Activated B cell treated with CpG ODN at 0.5 μM for 24 hours (primary cell): ENCODE data around the gene COPS4. TPM values are rescaled to one million over a fixed set of nuclear protein-coding genes. Genes with fewer than 3 reads are reported as not detected.
"Not testable (repeated sequence)": the region's sequence is repeated elsewhere in the genome, so short reads cannot be mapped to it uniquely, and the experiment has no call there.

Experiments
- ATAC-seq: fragments of 200-7000 bp; cut with Tn5 transposase; one replicate; pipeline ENCODE4 v1.10.0; 2021; ENCODE audit warnings: low read depth, mild to moderate bottlenecking, moderate library complexity
- CTCF ChIA-PET: fragments of 350-600 bp; sonication (Branson Sonifier 250); formaldehyde crosslinking; loops from one replicate; lab custom pipeline; 2021; ENCODE audit warnings: antibody characterized with exemption; lab: Charles Lee
- POLR2A ChIA-PET: fragments of 350-600 bp; sonication (Branson Sonifier 250); formaldehyde crosslinking; loops from one replicate; lab custom pipeline; 2021; ENCODE audit warnings: antibody characterized with exemption; lab: Charles Lee
- DNase-seq: peaks from one replicate; pipeline ENCODE4 v3.0.0; 2022
- H3K27ac Mint-ChIP-seq: one replicate; pipeline ENCODE4 v1.8.0; 2020; ENCODE audit warnings: mixed read lengths
- H3K27me3 Mint-ChIP-seq: one replicate; pipeline ENCODE4 v1.8.0; 2021; ENCODE audit warnings: mixed read lengths
- H3K36me3 Mint-ChIP-seq: one replicate; pipeline ENCODE4 v1.8.0; 2021; ENCODE audit warnings: low read depth, mixed read lengths
- H3K4me1 Mint-ChIP-seq: one replicate; pipeline ENCODE4 v1.8.0; 2021; ENCODE audit warnings: mixed read lengths
- H3K4me3 Mint-ChIP-seq: one replicate; pipeline ENCODE4 v1.8.0; 2020; ENCODE audit warnings: mild to moderate bottlenecking, mixed read lengths
- H3K9me3 Mint-ChIP-seq: one replicate; pipeline ENCODE4 v1.8.0; 2020; ENCODE audit warnings: mixed read lengths
- intact Hi-C: fragments of 100-400 bp; cut with micrococcal nuclease; formaldehyde crosslinking; loops from one replicate; pipeline ENCODE4 v1.15.1; 2024
- total RNA-seq: library from RNA; stranded (reverse); gene quantifications from 2 replicates; pipeline ENCODE4 v1.2.3, GENCODE V29; 2022
- TF ChIP-seq, protein P1 (sequence below): fragments of 200-600 bp; IDR thresholded peaks from one replicate; pipeline ENCODE4 v1.8.0; 2022; ENCODE audit warnings: antibody characterized with exemption, mild to moderate bottlenecking

The COPS4 gene
- total RNA-seq, result 32.7 and 36.7 TPM in 2 replicates

DNA sequence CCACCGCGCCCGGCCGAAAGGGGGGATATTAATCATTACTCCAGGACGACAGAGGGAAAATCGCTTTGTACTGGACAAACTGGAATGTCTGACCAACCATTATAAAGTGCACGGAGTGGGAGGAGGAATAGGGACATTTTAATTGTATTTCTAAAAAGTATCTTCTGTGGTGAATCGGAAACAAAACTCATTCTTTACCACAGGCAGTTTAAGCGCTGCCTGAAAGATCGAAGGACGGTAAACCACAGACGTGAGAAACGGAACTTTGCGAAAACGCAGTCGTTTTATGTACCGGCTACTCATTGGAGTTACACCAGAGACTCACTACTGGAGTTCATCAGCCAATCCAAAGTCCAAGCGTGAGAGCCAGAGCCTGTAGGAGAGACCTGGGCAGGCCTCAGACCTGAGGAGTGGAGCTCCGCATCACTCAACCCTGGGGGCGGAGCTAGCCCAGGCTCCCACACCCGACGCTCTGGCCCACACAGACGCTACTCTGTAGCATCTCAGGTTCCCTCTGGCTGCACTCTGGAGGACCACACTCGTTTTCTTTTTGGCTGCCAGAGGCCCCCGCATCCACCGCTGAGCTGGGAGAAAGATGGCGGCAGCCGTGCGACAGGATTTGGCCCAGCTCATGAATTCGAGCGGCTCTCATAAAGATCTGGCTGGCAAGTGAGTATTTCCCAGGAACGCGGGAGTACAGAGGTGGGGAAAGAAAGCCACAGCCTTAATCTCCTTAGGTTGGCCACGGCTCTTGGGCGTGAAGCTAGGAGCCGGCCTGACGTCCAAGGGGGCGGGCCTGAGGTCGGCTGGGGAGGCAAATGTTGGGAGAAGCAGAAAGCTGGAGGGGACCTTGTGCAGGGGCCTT, at the start of gene COPS4:
TSS of gene COPS4 (plus strand) at position 554 of the 865 bp plus-strand sequence. CDS start at position 596, 42 bp downstream.
- Mint-ChIP-seq H3K9me3 (no peaks in the 10 kb centered on the region), H3K27ac (peak within 1 kb of the TSS; percentile 100), H3K4me3 (peak within 1 kb of the TSS; percentile 99), H3K4me1 (peaks cover 31% of the 10 kb centered on the region), H3K36me3 (peaks cover 15% of the 10 kb centered on the region), H3K27me3 (no peaks in the 10 kb centered on the region)
- ChIA-PET POLR2A (interaction anchor here (0.5 to 1.8 kb wide), 33 partner anchors 10 to 1614 kb away, joined by 3 to 63 read pairs (median 4); partner anchors contain the start of genes ABRAXAS1, COQ2, HELQ and HNRNPD), CTCF (interaction anchor here (0.7 to 1.6 kb wide), 6 partner anchors 22 to 248 kb away, joined by 3 to 8 read pairs (median 3); no protein-coding TSS in a partner anchor)
- DNase-seq (peak; percentile 82), ATAC-seq (peak; percentile 96)
- TF ChIP-seq, protein P1, sequence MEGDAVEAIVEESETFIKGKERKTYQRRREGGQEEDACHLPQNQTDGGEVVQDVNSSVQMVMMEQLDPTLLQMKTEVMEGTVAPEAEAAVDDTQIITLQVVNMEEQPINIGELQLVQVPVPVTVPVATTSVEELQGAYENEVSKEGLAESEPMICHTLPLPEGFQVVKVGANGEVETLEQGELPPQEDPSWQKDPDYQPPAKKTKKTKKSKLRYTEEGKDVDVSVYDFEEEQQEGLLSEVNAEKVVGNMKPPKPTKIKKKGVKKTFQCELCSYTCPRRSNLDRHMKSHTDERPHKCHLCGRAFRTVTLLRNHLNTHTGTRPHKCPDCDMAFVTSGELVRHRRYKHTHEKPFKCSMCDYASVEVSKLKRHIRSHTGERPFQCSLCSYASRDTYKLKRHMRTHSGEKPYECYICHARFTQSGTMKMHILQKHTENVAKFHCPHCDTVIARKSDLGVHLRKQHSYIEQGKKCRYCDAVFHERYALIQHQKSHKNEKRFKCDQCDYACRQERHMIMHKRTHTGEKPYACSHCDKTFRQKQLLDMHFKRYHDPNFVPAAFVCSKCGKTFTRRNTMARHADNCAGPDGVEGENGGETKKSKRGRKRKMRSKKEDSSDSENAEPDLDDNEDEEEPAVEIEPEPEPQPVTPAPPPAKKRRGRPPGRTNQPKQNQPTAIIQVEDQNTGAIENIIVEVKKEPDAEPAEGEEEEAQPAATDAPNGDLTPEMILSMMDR, result no peak
- intact Hi-C loops, result loop anchor here (1.0 to 2.0 kb wide), 9 partner anchors 11 to 605 kb away; partner anchors contain the start of genes ABRAXAS1, COQ2, ENOPH1 and HELQ

DNA sequence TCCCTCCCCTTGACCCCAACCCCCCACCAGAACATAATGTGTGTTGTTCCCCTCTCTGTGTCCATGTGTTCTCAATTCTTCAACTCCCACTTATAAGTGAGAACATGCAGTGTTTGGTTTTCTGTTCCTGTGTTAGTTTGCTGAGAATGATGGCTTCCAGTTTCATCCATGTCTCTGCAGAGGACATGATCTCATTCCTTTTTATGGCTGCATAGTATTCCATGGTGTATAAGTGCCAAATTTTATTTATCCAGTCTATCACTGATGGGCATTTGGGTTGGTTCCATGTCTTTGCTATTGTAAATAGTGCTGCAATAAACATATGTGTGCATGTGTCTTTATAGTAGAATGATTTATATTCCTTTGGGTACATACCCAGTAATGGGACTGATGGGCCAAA, 47.5 kb upstream of the COPS4 start:
- CTCF ChIA-PET, intact Hi-C loops, H3K27me3 Mint-ChIP-seq, H3K9me3 Mint-ChIP-seq, ATAC-seq, H3K27ac Mint-ChIP-seq, POLR2A ChIA-PET, DNase-seq, H3K4me3 Mint-ChIP-seq: not testable (repeated sequence)
- peaks cover 14% of the 10 kb centered on the region for H3K4me1 Mint-ChIP-seq
- H3K36me3 Mint-ChIP-seq, result peaks cover 18% of the 10 kb centered on the region

DNA sequence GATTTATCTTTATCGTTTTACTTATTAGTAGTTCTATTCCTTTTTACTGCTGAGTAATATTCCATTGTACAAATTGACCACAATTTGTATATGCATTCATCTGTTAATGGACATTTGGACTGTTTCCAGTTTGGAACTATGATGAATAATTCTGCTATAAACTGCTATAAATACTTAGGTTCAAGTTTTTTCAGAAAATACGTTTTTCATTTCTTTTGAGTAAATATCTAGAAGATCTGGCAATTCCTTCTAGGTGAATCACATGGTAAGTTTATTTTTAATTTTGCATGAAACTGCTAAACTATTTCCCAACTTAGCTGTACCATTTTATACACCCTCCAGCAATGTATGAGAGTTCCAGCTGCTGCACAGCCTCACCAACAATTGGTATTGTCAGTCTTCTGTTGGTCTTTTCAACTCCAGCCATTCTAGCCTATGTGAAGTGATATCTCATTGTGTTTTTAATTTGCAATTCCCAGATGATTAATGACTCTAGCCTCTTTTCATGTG, 46.6 kb upstream of the COPS4 start:
- H3K27me3 Mint-ChIP-seq, result no peaks in the 10 kb centered on the region
- peaks cover 14% of the 10 kb centered on the region for H3K4me1 Mint-ChIP-seq
- H3K27ac Mint-ChIP-seq, result no peak overlapping the region
- ATAC-seq, result no peak
- intact Hi-C loops, result no loop called here
- ChIA-PET CTCF (no interaction called here), POLR2A (no interaction called here)
- no peaks in the 10 kb centered on the region for H3K9me3 Mint-ChIP-seq
- TF ChIP-seq, protein P1, result no peak
- no peak for DNase-seq
- peaks cover 18% of the 10 kb centered on the region for H3K36me3 Mint-ChIP-seq
- no peak overlapping the region for H3K4me3 Mint-ChIP-seq

DNA sequence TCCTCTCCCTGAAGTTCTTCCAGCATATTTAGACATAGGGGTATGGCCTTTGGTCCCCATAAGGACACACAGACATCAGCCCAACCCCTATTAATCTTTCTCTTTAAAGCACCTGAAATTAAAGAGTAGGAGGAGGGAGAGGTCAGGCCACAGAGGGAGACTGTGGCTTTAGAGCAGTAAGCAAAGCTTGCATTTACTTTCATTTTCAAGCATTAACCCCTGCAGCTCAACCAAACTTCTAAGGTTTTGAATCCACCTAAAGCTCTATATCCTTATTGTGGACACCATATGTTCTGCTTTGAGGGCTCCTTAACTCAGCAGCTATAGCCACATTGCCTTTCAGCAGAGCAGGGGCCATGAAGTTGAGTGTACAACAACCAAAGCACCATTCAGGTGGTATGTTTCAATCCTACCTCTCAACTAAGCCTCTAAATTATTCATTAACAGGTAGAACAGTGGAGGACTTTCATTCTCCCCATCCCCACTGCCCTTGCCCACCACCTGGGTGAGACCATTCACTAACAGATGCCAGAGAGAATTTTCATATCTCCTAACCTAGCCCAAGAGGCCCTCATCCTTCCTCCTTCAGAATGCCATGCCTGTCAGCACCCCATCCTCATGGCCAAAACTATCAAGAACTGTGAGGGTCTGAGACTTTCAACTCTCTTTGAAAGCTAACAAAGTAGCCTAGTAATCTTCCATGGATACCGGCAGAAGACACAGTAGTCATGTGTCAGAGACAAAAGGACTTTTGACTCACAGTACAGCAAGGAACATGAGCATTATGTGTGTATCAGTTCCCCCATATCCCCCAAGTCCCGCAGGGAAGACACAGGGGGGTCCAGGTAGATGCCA, 45.2 kb upstream of the COPS4 start:
- no peaks in the 10 kb centered on the region for H3K9me3 Mint-ChIP-seq
- peaks cover 7% of the 10 kb centered on the region for H3K36me3 Mint-ChIP-seq
- intact Hi-C loops, result no loop called here
- no peak overlapping the region for H3K27ac Mint-ChIP-seq
- TF ChIP-seq, protein P1, result no peak
- ATAC-seq, result peak; percentile 37
- H3K4me1 Mint-ChIP-seq, result peaks cover 14% of the 10 kb centered on the region
- H3K4me3 Mint-ChIP-seq, result no peak overlapping the region
- H3K27me3 Mint-ChIP-seq, result no peaks in the 10 kb centered on the region
- ChIA-PET CTCF (no interaction called here), POLR2A (interaction anchor here (1.5 kb wide), 1 partner anchor 45 kb away, joined by 4 read pairs; the partner anchor contains the start of gene COPS4)
- no peak for DNase-seq

DNA sequence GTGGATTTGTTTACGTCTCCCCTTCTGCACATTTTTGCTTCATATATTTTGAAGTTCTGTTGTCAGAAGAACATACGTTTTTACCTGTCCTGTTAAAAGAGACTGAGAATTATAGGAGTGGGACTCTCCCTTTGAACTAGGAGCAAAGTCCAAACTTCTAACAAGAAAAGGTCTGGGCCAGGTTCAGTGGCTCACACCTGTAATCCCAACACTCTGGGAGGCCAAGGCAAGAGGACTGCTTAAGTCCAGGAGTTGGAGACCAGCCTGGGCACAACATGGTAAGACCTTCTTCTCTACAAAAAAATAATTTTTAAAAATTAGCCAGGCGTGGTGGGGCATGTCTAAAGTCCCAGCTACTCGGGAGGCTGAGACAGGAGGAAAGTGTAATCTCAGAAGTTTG, 40.1 kb upstream of the COPS4 start:
- Mint-ChIP-seq H3K27me3 (no peaks in the 10 kb centered on the region), H3K27ac (no peak overlapping the region), H3K4me3 (no peak overlapping the region), H3K4me1 (peaks cover 6% of the 10 kb centered on the region), H3K36me3 (peaks cover 3% of the 10 kb centered on the region), H3K9me3 (no peaks in the 10 kb centered on the region)
- intact Hi-C loops, result no loop called here
- TF ChIP-seq, protein P1, result no peak
- ATAC-seq, result no peak
- no peak for DNase-seq
- CTCF ChIA-PET, result no interaction called here
- POLR2A ChIA-PET, result no interaction called here
